Heart left ventricle (tissue), 13 donors: ENCODE data around the gene DLGAP5.

ENCODE experiments used
- POLR2A ChIP-seq, 2 donors: fragments of 450-650 bp; IDR thresholded peaks; one replicate each; pipeline ENCODE4 v1.6.1; 2017; ENCODE audit warnings: antibody characterized with exemption in 2 of 2, mild to moderate bottlenecking in 2 of 2, moderate library complexity in 2 of 2
- TF ChIP-seq, protein P1 (sequence below), 12 donors: fragments of 200-600 bp; sonication (generic) in 4 of 12; IDR thresholded peaks; one replicate each; pipeline versions ENCODE4 v1.5.0 to v1.8.0; 2018 to 2022; ENCODE audit warnings: antibody characterized with exemption in 12 of 12, mild to moderate bottlenecking in 5 of 12
- donor health status: ischemic (EF 13 %, LVEDD 7.1; RV severe dilation, severe dysfunction).
- donor health status: DM: no; HTN: yes; CAD: no.
- donor health status: DM: no; HTN: no; CAD: no.
- donor health status: ischemic (EF 25% LVEDD 6.9; RV normal size, moderate dysfunction).
- donor health status: ischemic (EF 25% LVEDD 5.7; RV mildly dilated, moderate dysfunction).
- donor health status: ischemic (EF 35%, LVEDD 5.7; RV mildly dilated, moderate dysfunction).
- donor health status: nonischemic (EF 11% LVEDD 7.7; RV severe dilation, severe dysfunction).
- donor health status: DM: yes; HTN: yes; CAD: no.
- donor health status: PGD.
- donor health status: ischemic (EF 29% LVEDD 5.4; RV normal size, mild dysfunction).
- donor health status: nonischemic (EF 23%, LVEDD 6.1; RV moderate dilation, normal function).

DNA sequence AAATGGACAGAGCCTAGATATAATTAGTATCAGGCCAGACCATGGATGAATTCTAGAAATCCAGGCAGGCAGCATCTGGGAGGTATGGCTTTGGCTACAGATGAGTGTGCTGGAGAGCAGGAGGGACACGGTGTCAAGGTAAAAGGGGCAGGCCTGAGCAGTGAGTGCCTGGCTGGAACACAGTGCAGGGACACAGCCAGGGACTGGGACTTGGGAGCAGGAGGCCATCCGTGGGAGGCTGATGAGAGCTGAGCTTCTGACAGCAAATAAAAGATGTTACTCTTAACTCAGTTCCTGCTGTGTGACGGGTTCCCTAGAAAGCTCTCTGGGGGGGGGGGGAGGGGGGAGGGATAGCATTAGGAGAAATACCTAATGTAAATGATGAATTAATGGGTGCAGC, 75.9 kb downstream of the DLGAP5 start:
- TF ChIP-seq POLR2A (IDR thresholded peaks at IDR 0.05): no peak
- TF ChIP-seq, protein P1, sequence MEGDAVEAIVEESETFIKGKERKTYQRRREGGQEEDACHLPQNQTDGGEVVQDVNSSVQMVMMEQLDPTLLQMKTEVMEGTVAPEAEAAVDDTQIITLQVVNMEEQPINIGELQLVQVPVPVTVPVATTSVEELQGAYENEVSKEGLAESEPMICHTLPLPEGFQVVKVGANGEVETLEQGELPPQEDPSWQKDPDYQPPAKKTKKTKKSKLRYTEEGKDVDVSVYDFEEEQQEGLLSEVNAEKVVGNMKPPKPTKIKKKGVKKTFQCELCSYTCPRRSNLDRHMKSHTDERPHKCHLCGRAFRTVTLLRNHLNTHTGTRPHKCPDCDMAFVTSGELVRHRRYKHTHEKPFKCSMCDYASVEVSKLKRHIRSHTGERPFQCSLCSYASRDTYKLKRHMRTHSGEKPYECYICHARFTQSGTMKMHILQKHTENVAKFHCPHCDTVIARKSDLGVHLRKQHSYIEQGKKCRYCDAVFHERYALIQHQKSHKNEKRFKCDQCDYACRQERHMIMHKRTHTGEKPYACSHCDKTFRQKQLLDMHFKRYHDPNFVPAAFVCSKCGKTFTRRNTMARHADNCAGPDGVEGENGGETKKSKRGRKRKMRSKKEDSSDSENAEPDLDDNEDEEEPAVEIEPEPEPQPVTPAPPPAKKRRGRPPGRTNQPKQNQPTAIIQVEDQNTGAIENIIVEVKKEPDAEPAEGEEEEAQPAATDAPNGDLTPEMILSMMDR (IDR thresholded peaks at IDR 0.05): no peak
